HG03066 (cell line): ENCODE measurements around the gene C20orf204.
A peak's percentile ranks its signal among the peaks of the same experiment; 100 is the strongest.

ENCODE experiments used
- ATAC-seq: cut with Tn5 transposase; IDR thresholded peaks from one replicate; pipeline ENCODE4 v1.9.1; 2021; ENCODE audit warnings: low read depth; ENCODE audit not compliant: unreplicated experiment

The C20orf204 gene

DNA sequence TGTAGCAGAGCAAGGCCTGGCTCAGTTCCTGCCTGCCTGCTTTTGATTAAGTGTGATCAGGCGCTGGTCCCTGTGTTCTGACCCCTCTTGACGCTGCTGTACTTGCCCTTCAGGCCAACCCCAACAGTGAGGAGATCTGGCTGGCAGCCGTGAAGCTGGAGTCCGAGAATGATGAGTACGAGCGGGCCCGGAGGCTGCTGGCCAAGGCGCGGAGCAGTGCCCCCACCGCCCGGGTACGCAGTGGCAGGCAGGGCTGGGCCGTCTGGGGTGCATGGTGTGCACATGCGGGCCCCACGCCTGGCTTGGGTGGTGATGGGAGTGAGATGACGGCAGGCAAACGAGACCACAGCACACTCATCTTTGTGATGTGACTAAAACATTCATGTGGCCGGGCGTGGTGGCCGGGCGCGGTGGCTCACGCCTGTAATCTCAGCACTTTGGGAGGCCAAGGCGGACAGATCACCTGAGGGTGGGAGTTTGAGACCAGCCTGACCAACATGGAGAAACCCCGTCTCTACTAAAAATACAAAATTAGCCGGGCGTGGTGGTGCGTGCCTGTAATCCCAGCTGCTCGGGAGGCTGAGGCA, 10.1 kb upstream of the C20orf204 start:
- ATAC-seq = no peak

DNA sequence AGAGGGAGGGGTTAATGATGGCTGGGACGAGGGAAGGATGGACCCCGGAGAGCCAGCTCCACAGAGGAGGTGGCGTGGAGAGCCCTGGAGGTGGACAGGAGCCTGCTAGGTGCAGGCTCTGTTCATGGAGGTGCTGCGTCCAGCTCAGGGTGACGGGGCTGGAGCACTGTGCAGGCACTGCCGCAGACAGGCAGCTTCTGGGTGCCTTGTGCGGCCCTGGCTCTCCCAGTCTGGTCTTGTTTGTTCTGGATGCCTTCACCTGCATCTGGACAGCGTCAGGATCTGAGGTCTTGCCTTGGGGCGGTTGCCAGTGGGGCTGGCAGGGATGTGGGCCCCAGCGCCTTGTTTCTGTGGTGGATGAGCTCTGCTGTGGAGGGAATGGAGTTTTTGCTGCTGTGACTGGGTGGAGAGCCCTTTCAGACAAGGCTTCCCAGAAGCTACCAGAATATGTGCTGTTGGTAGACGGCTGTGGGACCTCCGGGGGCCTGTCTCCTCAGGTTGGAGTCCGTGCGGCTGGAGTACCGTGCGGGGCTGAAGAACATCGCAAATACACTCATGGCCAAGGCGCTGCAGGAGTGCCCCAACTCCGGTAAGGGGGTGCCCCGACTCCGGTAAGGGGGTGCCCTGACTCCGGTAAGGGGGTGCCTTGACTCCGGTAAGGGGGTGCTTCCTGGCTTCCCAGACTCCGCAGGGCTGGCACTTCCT, 7.8 kb upstream of the C20orf204 start:
- no peak for ATAC-seq

DNA sequence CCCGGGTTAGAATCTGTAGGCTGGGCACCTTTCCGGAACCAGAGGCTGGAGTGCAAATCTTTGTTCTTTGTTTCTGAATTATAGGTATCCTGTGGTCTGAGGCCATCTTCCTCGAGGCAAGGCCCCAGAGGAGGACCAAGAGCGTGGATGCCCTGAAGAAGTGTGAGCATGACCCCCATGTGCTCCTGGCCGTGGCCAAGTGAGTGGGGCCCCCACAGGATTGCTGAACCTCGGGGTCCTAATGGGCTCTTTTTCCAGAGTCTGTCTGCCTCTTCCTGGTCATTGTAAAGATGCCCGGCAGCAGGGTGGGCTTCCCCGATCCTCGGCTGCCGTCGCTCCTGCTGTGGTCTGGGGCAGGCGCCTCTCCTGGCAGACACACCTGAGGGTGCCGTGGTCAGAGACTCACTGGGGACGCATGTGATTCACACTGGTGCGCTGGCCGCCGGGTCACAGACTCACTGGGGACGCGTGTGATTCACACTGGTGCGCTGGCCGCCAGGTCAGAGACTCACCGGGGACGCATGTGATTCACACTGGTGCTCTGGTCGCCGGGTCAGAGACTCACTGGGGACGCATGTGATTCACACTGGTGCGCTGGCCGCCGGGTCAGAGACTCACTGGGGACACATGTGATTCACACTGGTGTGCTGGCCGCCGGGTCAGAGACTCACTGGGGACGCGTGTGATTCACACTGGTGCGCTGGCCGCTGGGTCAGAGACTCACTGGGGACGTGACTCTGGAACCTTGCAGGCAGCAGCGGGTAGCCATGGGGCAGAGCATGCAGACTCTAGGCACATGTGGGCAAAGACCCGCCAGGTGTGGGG, 6.5 kb upstream of the C20orf204 start:
- no peak for ATAC-seq

DNA sequence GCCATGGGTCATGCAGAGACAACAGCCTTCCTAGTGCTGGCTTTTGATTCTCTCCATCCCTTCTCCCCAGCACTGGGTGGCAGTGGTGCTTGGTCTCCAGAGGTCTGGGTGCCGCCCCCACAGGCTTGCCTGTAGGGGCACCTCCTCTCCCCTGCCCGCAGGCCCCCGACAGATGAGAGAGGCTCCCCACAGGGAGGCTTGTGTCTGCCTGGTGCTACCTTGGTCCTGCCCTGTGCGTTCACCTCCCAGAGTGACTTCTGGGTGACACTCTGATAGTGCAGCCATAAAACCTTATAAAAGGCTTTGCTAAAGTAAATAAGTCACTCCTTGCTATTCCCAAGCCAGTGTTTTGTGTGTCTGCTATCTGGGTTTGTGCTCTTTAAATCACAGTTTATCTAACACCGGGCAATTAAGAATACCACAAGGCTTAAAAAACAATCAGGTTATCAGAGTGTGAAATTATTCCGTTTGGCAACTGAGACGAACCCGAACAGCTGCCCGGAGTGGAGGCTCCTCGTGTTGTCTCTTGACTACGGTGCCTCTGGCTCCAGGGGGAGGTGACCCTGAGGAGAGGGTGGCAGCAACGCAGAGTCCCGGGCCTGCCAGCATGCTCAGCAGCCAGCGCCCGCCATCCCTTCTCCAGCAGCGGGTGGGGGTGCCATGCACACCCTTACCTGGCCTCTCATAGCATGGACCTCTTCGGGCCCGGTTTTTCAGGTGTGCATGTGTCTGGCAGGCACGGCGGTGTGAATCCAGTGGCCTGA, 5.4 kb upstream of the C20orf204 start:
- ATAC-seq = no peak

DNA sequence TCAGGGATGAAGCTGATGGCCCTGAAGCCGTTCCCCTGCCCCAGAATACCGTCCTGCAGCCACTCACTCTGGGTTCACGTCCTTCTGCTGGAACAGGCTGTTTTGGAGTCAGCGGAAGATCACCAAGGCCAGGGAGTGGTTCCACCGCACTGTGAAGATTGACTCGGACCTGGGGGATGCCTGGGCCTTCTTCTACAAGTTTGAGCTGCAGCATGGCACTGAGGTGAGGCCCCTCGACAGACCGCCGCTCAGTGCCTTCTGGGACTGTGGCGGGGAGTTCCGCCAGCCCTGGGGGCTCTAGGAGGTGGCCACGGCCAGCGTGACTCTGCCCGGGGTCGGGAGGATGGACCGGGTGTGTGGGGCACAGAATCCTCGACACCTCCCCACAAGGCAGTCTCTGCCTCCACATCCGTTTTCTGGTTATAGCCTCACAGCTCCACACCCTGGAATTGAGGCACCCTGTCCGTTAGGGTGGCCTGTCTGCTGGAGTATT, 4.1 kb upstream of the C20orf204 start:
- no peak for ATAC-seq

DNA sequence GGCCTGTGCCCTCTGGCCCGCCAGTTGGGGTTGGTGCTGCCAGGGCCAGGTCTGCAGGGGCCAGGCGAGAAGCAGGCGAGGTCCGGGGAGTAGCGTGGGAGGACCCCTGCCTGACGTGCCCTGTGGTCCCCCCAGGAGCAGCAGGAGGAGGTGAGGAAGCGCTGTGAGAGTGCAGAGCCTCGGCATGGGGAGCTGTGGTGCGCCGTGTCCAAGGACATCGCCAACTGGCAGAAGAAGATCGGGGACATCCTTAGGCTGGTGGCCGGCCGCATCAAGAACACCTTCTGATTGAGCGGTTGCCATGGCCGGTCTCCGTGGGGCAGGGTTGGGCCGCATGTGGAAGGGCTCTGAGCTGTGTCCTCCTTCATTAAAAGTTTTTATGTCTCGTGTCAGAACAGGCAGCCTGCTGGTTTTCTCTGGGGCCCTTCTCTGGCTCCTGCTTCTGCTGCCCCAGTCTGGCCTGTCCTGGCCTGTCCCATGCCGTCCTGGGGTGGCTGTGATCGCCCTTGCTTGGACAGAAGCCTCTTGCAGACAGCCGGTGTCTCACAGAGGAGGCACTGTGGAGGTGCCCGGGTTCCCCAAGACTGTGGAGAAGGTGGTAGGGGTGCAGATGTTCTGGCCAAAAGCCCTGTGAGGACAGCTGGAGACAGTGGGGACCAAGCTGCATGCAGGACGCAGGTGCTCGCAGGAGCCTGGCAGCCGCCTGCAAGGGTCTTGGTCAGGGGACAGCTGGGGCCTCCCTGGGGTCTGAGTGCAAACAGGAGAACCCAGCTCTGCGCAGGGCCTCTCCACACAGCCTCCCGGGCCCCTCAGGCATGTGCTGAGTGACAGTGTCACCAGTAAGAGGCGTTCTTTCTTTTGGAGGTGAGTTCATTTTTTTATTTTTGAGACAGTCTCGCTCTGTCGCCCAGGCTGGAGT, 3.0 kb upstream of the C20orf204 start:
- no peak for ATAC-seq

DNA sequence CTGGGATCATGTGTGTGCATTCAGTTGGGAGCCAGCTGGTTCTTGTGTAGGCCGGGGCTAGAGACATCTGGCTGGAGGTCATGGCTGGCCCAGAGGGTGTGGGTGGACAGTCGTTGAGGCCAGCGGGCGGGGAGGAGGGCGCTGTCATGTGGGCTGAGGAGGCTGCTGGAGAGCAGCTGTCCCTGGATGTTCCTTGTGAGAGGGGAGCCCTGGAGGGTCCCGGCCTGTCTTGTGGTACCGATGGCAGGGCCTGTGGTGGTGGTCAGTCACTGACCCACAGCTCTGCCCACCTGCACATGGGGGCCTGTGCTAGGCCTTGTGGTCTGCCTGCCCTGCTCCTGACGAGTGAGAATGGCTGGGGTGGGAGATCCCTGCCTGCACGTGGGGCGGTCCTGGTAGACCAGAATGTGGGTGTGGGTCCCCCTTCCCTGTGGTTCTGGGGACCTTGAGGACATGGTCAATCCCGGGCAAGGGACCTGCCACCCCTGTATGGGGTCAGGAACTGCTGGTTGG, 1.9 kb upstream of the C20orf204 start:
- no peak for ATAC-seq

DNA sequence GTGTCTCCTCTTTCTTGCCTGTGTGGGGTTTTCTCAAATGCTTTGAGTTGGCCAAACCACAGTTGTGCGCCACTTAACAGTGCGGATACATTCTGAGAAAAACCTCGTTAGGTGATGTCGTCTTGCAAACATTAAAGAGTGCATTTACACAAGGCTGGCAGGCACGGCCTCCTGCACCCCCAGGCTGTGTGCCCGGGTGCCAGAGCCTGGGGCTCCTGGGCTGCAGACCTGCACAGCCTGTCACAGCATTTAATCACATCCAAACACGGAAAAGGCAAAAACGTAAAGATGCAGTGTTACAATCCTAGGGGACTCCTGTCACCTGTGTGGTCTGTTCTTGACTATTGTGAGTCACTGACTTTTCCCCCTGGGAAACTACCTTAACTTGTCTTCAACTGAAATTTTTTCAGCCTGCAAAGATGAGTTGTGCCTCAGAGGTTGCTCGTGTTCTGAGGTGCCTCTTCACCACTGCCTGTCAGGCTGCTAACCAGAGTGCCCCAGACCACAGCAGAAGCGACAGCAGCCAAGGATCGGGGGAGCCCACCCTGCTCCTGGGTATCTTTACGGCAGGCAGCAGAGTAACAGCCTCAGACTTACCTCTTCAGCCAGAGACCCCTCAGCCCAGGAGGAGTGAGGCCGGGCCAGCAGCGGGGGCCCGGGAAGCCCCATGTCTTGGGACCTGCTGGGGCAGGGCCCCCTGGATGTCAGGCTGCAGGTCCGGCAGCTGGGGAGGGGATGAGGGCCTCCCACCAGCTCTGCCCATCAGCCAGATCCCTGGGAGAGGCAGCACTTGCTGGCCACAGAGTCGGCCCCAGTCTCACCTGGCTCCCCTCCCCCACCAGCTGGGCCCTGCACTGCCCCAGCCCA, 683 bp upstream of the C20orf204 start:
- ATAC-seq = no peak

DNA sequence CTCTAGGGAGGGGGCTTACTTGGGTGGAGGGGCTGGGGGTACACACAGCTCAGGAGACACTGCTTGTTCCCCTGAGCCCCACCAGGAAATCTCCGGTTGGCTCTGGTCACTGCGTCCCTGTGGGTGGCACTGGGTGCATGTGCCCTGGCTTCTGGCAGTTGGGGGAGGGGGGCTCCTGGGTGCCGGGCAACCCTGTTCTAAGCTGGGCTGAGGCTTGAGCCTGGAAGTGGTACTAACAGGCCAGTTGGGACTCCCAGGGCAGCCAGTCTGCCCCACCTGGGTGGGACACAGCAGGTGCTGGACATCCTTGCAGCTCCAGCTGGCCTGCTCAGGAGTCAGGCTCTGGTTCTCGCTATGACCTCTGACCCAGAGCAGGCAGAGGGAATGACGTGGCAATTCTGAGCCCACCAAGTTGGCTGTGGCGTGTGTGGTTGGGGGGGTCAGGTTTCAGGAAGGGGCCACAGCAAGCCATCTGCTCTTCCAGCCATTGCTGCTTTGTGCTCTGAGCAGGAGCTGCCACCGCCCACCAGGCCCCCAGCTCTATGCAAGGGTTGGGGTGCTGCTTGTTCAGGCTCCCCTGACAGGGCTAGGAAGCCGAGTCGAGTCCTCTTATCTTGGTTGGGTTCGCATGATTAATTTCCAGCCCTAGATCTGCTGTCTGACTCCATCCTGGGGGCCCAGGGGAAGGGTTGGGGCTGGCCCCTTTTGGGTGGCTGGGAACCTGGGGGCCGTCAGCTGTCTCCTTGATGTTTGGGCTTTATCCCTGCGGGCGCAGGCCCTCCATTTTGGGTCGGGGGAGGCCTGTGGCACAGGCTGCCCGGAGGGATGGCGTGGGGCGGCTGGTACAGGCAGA, 590 bp downstream of the C20orf204 start:
- no peak for ATAC-seq

DNA sequence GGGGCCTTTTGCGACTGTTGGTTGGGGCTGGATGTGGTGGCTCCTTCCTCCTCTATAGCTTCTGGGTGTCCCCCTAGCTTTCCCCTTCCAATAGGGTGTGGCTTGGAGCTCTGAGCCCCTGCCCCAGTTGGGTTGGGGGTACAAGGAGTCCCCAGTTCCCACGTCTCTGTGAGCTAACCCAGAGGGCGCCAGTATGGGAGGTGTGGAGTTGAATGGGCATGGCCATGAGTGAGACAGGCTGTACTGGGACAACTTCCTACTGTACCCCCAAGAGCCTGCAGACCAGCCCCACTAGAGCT, 1.2 kb downstream of the C20orf204 start:
- ATAC-seq = no peak

DNA sequence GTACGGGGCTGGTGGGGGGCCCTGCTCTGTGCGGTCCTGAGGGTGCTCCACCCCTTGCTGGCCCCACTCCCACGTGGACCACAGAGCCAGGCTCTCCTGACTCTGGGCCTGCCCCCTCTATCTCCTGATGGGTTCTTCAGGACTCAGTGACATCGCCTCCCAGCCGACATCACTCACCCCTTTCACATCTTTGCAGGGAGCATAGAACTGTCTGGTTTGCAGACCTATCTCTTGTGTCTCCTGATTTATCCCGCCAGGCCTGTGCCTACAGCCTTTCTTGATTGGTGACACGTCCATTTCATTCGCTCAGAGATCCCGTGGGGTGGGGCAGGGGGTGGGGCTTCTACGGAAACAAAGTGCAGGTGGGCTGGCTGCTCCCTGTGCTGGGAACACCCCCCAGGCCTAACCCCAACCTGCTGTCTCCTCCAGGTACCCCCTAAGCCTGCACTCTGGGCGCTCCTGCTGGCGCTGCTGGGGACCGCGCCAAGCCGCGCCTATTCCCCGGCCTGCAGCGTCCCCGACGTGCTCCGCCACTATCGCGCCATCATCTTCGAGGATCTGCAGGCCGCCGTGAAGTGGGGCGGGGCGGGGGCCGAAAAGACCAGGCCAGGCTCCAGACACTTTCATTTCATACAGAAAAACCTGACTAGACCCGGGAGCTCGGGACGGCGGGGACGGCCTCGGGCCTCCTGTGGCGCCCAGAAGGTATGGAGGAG, 1.7 kb downstream of the C20orf204 start:
- ATAC-seq = no peak

DNA sequence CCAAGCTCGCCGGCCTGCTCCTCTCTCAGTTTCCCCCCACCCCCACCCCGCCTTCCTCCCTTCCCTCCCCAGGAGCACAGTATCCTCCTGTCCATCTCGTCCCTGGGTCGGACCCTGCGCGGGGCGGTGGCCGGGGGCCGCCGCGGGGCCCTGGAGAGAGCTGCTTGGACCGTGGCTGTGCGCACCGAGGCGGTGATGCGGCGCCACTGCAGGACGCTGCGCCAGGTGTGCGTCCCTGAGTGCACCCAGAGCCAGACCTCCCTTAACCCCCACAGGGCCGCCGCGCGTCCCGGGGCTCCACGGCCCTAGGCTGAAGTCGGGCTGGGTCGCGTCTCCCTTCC, 2.2 kb downstream of the C20orf204 start:
- ATAC-seq = peak; percentile 21

DNA sequence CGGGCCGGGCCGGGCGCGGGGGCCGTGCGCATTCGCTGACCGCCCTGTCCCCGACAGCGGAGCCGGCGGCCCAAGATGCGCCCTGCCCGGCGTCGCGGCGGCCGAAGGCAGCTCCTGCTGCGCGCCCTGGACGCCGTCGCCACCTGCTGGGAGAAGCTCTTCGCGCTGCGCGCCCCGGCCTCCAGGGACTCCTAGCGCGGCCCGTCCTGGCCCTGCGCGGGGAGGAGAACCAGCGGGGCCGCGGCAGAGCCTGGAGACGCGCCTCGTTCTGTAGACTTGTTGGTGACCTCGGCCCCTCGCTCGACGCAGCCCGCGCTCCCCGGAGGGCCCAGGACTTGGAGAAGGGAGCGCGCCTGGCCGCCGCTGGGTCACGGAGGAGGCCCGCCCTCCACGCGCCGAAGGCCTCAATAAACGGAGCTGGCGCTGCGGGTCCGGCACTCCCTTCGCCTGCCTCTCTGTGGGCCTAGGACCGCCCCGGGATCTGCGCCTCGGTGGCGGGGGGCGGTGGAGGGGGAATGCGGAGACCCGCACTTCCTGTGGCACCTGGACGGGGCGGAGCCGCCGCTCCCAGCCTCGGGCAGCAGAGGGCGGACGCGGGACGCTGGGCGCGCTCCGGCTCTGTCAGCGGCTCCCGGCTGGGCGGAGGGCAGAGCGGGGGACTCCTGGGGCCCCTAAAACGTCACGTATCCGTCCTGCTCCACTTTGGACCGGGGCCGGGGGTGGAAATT, 2.7 kb downstream of the C20orf204 start:
- peak; percentile 46 for ATAC-seq

DNA sequence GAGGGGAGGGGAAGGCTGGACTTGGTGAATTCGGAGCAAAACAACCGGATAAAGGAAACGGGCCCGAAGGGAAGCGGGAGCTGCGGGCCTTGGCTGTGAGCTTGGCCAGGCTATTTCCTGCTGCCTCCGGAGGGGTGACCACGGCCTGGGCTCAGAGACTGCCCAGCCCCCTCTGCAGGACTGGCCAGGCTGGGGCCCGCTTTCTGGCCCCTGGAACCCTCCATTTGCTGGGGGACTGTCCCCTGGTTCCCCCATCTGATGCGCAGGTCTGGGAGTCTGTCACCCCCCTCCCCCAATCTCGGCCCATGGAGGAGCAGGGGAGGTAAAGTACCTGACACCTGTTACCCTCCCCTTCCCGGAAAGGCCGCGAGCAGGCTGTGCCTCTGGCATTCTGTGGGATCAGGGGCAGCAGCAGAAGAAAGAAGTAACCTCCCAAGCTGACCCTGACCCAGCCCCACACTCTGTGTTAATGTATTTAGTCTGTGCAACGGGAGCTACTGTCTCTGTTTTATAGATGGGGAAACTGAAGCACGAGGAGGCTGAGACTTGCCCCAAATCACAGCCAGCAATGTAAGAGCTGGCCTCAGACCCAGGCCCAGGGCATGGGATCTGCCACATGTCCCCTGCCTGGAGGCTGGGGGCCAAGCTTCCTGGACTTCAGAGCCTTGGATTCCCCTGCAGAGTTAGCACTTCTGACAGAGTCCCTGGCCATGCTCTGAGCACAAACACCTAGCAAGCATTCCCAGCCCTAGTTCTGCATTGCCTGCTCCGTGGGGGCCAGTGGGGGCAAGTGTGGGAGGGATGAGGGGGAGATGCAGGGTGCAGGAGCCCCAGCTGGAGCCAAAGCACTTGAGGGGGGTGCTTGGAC, 3.5 kb downstream of the C20orf204 start:
- no peak for ATAC-seq

DNA sequence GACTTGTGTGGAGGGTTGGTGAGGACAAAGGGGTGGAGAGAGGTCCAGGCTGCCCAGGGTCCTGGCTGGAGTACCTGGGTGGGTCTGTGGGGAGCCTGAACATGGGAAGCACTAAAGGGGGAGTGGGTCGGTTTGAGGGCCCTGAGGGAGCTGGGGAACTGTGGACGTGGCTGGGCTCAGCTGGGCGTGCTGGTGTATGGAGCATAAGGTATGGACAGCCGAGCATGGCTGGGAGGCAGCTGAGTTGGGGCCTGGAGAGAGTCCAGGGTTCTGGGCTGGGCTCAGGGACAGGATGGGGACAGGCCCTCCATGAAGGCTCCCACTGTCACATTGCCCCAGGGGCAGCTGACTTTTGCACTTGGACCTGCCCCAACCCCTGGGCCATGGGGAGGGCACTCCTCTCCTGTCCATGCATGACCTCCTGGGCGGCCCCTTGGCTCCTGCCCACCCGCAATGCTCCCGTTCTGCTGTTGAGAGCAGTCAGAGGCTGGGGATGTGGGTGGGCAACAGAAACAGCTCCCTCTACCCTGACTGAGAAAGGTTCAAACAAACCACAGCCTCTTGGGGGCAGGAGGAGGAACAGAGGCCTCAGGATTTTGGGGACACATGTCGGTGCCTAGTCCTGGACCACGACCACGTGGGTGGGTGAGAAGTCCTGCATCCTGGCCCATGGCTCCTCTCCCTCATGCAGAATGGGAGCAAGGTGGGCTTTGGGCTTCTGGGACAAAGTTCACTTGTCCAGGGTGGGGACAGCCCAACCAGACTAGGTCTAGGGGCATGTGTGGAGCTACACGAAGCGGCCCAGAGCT, 4.5 kb downstream of the C20orf204 start:
- ATAC-seq = no peak
